Activated naive CD4-positive, alpha-beta T cell treated with anti-CD3 and anti-CD28 coated beads, Interleukin-2, amount 50 U/mL, for 16 hours (primary cell): ENCODE measurements around the gene USP12.
"Not testable (repeated sequence)": the region's sequence is repeated elsewhere in the genome, so short reads cannot be mapped to it uniquely, and the experiment has no call there.

Source experiments
- DNase-seq: peaks from one replicate; pipeline ENCODE4 v3.0.0-alpha.2; 2020

The USP12 gene

GRCh38 chr13:27147530-27148170 is 24.0 kb downstream of the USP12 start:
- DNase-seq = no peak

GRCh38 chr13:27141746-27142145 is 29.9 kb downstream of the USP12 start:
- DNase-seq = no peak

GRCh38 chr13:27141159-27141558 is 30.5 kb downstream of the USP12 start:
- DNase-seq = not testable (repeated sequence)

GRCh38 chr13:27140060-27140459 is 31.6 kb downstream of the USP12 start:
- DNase-seq = no peak

GRCh38 chr13:27139565-27139964 is 32.0 kb downstream of the USP12 start:
- no peak for DNase-seq

GRCh38 chr13:27138457-27139093 is 33.0 kb downstream of the USP12 start:
- DNase-seq = no peak

GRCh38 chr13:27137759-27138158 is 33.9 kb downstream of the USP12 start:
- no peak for DNase-seq

GRCh38 chr13:27135023-27135422 is 36.6 kb downstream of the USP12 start:
- no peak for DNase-seq

GRCh38 chr13:27133889-27134288 is 37.7 kb downstream of the USP12 start:
- no peak for DNase-seq

GRCh38 chr13:27132538-27132937 is 39.1 kb downstream of the USP12 start:
- DNase-seq = no peak

- DNase-seq = no peak
These were observed 39.7 kb downstream of the USP12 start for GRCh38 chr13:27131906-27132305.

GRCh38 chr13:27130979-27131623 is 40.5 kb downstream of the USP12 start:
- DNase-seq = peak; percentile 73

- DNase-seq = no peak
These were observed 41.2 kb downstream of the USP12 start for GRCh38 chr13:27130223-27130978.

- DNase-seq = no peak
These were observed 42.6 kb downstream of the USP12 start for GRCh38 chr13:27128825-27129627.

GRCh38 chr13:27126859-27127258 is 44.8 kb downstream of the USP12 start:
- no peak for DNase-seq

- DNase-seq = no peak
These were observed 46.0 kb downstream of the USP12 start for GRCh38 chr13:27125357-27126282.

GRCh38 chr13:27124571-27124970 is 47.0 kb downstream of the USP12 start:
- no peak for DNase-seq

- DNase-seq = not testable (repeated sequence)
These were observed 48.2 kb downstream of the USP12 start for GRCh38 chr13:27123445-27123844.

- no peak for DNase-seq
These were observed 49.6 kb downstream of the USP12 start for GRCh38 chr13:27122036-27122435.

- no peak for DNase-seq
These were observed 50.8 kb downstream of the USP12 start for GRCh38 chr13:27120811-27121210.

GRCh38 chr13:27120011-27120410 is 51.6 kb downstream of the USP12 start:
- DNase-seq = no peak
